Measurements from ENCODE around the gene EXD3.
"Not testable (repeated sequence)": the region's sequence is repeated elsewhere in the genome, so short reads cannot be mapped to it uniquely, and the experiment has no call there.

EXD3 gene

GRCh38 chr9:137339908-137340462 is 83.0 kb downstream of the EXD3 start:
- DNase-seq (ENCODE audit: low spot score), result not testable (repeated sequence)

DNA sequence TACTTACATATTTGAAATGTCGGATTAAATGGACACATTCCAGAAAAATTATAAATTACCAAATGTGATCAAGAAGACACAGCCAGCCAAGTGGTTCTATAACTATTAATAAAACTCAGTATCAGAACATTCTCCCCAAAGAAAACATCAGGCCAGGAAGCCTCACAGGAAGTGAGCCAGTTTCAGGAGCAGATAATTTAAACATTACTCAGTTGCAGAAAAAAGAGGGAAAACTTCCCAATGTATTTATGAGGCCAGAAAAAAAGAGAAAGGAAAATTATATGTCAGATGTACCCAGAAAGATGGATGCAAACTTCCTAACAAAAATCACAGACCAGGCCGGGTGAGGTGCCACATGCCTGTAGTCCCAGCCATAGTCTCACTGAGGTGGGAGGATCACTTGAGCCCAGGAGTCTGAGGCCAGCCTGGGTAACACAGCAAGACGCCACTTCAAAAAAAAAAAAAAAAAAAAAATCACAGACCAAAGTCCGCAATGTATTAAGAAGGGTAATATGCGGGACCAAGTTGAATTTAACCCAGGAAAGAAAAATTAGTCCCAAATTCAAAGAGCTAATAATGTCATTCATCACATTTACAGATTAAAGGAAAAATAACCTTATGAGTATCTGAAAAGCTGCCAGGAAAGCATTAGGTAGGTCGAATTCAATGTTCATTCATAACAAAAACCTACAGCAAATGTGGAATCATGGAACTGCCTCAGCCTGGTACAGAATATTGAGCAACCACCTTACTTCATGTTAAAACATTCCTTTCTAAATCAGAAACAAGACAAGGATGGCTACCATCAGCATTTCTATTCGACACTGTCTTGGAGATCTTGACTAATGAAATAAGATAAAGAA is 83.7 kb downstream of the EXD3 start:
- no peak for DNase-seq (ENCODE audit: low spot score)

- DNase-seq (ENCODE audit: low spot score), result no peak
These were observed 86.2 kb downstream of the EXD3 start for GRCh38 chr9:137336735-137337134.

DNA sequence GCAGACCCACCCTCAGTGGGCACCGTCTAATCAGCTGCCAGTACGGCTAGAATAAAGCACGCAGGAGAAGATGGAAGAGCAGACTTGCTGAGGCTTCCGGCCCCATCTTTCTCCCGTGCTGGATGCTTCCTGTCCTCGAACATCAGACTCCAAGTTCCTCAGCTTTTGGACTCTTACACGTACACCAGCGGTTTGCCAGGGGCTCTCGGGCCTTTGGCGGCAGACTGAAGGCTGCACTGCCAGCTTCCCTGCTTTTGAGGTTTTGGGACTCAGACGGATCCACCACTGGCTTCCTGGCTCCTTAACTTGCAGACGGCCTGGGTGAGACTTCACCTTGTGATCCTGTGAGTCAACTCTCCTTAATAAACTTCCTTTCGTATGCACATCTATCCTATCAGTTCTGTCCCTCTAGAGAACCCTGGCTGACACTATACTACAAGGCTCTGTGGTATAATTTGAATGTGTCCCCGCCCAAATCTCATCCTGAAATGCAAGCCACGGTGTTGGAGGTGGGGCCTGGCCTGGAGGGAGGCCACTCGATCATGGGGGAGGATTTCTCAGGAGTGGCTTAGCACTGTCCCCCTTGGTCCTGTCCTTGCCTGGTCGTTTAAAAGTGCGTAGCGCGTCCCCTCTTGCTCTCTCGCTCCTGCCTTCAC is 89.8 kb downstream of the EXD3 start:
- DNase-seq (ENCODE audit: low spot score), result no peak

DNA sequence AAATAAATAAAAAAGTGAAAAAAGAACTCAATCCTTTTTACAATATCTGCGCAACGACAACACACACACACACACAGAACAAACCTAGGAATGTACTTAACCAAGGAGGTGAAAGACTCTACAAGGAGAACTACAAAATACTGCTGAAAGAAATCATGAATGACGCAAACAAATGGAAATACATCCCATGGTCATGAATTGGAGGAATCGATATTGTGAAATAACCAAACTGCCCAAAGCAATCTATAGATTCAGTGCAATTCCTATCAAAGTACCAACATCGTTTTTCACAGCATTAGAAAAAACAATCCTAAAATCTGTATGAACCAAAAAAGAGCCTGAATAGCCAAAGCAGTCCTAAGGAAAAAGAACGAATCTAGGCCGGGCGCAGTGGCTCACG is 91.0 kb downstream of the EXD3 start:
- DNase-seq (ENCODE audit: low spot score), result no peak

- no peak for DNase-seq (ENCODE audit: low spot score)
These were observed 92.3 kb downstream of the EXD3 start for GRCh38 chr9:137330689-137331088.

DNA sequence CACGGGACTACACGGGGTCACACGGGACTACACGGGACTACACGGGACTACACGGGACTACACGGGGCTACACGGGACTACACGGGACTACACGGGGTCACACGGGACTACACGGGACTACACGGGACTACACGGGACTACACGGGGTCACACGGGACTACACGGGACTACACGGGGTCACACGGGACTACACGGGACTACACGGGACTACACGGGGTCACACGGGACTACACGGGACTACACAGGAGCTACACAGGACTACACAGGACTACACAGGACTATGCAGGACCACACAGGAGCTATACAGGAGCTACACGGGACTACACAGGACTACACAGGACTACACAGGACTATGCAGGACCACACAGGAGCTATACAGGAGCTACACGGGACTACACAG is 93.4 kb downstream of the EXD3 start:
- not testable (repeated sequence) for DNase-seq (ENCODE audit: low spot score)

GRCh38 chr9:137327641-137328550 is 95.1 kb downstream of the EXD3 start:
- DNase-seq (ENCODE audit: low spot score), result not testable (repeated sequence)

GRCh38 chr9:137326445-137327065 is 96.4 kb downstream of the EXD3 start:
- no peak for DNase-seq (ENCODE audit: low spot score)

GRCh38 chr9:137325799-137326198 is 97.2 kb downstream of the EXD3 start:
- no peak for DNase-seq (ENCODE audit: low spot score)

DNA sequence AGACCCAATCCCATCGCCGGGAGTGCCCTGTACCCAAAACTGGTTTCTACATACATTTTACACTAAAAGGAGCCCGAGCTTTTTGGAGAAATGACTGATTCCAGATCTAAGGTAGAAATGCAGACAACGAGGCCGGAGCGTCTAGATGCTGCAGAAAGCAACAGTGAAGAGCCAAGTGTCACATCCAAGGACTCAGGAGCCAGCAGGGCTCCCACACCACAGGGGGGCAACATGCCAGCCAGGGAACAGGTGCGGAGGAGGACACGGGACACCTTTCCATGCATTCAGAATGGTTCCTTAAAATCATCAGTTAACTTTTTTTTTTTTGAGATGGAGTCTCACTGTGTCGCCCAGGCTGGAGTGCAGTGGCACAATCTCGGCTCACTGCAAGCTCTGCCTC is 97.8 kb downstream of the EXD3 start:
- no peak for DNase-seq (ENCODE audit: low spot score)

- no peak for DNase-seq (ENCODE audit: low spot score)
These were observed 99.2 kb downstream of the EXD3 start for GRCh38 chr9:137323531-137324331.

DNA sequence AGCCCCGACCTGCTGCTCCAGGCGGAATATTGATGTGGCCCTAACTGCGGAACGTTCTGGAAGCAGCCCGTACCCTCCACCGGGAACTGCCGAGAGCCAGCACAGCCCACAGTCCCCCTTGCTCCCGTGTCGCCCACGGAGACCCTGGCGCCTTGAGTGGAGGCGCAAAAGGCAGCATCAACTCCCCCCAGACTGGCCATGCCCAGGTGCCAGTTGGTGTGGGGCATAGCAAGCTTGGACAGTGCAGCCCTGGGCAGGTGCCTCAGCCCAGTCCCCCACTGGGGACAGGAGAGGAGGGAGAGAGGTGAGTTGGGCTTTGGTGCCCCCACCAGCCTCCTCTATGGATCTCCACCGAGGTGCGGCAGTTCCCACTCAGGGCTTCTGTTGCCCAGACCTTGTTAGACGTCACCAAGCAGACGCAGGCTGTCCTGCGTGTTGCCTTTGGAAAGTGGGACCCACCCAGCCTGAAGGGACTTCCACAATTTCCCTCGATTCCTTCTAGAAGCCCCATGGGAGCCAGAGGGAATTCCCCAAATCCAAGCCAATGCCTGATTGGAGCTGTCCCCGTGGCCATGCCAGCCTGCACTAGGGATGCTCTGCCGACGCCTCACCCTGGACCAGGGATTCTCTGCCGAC is 101.1 kb downstream of the EXD3 start:
- DNase-seq (ENCODE audit: low spot score), result peak; percentile 45

DNA sequence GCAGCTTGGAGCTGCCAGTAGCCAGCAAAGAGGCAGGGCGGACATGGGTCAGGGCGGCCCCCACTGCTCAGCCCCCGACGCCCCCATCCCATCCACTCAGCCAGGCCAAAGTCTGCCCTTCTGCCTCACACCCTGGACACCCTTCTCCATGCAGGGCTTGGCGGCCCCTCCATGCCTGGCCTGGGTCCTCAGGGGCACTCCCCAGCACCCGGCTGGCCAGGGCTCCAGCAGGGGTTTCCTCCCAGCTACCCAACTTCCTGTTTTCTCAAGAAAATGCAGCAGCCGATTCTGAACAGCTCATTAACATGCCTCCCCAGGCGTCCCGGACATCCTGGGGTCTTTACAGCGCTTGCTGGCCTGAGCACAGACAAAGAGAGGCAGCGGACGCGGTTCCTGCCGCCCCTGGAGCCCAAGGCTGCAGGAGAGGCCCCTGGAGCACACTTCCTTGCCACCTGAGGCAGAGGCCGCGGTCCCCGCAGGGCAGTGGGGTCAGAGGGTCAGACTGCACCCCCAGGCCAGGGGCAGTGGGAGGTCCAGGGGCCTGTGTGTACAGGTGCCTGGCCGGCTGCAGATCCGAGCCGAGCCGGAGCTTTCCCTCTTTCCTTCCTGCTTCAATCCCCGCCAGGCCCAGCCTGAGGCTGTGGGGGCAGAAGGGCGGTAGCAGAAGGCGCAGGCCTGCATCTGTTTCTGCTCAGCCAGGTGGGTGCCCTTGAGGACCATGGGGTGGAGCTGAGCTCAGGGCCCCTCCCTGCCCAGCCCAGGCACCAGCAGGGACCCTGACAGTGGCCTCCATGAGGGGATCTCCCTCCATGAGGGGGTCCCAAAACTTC is 102.2 kb downstream of the EXD3 start:
- DNase-seq (ENCODE audit: low spot score), result peak; percentile 64

GRCh38 chr9:137319739-137320551 is 103.0 kb downstream of the EXD3 start:
- peak; percentile 57 for DNase-seq (ENCODE audit: low spot score)

GRCh38 chr9:137319011-137319738 is 103.8 kb downstream of the EXD3 start:
- DNase-seq (ENCODE audit: low spot score), result peak; percentile 61

GRCh38 chr9:137318602-137319001 is 104.4 kb downstream of the EXD3 start:
- peak; percentile 62 for DNase-seq (ENCODE audit: low spot score)
